GM19238 (cell line): ENCODE data around the gene DDX54.
"Not testable (repeated sequence)": the region's sequence is repeated elsewhere in the genome, so short reads cannot be mapped to it uniquely, and the experiment has no call there.

Experiments
- DNase-seq: peaks from one replicate; pipeline ENCODE4 v3.0.0; 2011; ENCODE audit warnings: low spot score; ENCODE audit not compliant: insufficient read length

DDX54 gene

DNA sequence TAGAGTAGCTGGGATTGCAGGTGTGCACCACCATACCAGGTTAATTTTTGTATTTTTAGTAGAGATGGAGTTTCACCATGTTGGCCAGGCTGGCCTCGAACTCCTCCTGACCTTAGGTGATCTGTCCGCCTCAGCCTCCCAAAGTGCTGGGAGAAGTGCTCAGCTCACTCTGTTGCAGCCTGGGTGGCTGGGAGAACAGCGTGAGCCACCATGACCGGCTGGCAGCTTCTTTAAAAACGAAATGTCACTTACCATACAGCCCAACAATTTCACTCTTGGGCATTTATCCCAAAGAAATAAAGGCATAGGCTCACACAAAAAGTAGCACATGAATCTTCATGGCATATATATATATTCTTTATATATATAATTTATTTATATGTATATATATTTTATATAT is 40.5 kb downstream of the DDX54 start:
- DNase-seq, result no peak

DNA sequence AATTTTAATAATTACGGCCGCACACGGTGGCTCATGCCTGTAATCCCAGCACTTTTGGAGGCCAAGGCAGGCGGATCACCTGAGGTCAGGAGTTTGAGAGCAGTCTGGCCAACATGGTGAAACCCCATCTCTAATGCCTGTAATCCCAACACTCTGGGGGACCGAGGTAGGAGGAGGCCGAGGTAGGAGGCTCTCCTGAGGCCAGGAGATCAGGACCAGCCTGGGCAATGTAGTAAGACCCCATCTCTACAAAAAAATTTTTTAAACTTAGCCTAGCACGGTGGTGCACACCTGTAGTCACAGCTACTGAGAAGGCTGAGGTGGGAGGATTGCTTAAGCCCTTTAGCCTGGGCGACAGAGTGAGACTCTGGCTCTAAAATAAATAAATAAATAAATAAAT is 41.3 kb downstream of the DDX54 start:
- DNase-seq, result no peak

- DNase-seq, result no peak
These were observed 42.4 kb downstream of the DDX54 start for GRCh38 chr12:113142886-113143332.

DNA sequence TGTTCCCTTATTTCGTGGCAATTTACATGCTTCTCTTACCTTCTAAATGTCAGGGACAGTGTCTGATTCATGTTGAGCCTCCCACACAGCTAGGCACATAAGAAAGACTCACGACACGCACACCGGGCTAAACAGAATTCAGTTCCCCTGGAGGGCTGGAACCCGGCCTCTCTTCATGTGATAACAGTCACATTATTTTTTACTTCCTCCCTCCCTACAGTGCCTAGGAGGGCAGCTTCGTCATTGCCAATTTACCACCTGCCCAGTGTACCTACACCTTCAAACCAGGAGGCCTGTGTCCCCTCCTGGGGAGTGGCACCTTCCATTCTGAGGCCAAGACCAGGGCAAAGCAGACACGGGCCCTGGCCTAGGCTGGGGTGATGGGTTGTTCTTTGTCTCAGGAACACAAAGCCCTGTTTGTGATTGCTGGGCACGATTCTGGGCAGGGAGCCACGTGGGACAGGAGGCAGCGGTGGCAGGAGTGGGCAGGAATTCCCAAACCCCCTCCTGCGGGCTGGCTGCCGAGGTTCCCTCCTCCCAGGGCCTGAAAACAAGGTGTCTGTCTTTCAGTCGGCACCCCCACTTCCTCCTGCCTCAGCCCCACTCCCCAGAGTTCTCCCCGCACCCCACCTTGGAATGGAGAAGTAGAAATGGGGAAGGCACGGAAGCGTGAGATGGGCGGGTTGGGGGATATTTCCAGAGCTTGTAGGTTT is 42.9 kb downstream of the DDX54 start:
- no peak for DNase-seq

DNA sequence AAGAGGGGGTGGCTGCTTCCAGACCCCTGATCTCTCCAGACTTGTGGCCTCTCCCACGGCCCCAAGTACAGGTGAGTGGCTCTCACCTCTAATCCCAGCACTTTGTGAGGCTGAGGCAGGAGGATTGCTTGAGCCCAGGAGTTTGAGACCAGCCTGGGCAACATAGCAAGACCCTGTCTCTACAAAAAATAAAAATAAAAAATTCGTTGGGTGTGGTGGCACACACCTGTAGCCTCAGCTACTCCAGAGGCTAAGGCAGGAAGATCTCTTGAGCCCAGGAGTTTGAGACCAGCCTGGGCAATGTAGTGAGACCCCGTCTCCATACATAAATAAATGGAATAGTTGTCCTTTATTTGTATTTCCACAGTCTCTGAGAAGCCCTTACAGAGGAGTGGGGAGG is 43.6 kb downstream of the DDX54 start:
- not testable (repeated sequence) for DNase-seq

DNA sequence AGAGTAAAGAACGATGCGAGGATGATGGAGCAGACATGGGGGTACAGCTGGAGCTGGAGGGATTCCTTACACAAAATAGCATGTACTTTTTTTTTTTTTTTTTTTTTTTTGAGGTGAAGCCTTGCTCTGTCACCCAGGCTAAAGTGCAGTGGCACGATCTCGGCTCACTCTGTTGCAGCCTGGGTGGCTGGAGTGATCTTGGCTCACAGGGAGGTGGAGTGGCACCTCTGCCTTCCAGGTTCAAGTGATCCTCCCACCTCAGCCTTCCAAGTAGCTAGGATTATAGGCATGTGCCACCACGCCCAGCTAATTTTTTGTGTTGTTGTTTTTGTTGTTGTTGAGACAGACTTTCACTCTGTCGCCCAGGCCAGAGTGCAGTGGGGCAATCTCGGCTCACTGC is 44.6 kb downstream of the DDX54 start:
- no peak for DNase-seq

DNA sequence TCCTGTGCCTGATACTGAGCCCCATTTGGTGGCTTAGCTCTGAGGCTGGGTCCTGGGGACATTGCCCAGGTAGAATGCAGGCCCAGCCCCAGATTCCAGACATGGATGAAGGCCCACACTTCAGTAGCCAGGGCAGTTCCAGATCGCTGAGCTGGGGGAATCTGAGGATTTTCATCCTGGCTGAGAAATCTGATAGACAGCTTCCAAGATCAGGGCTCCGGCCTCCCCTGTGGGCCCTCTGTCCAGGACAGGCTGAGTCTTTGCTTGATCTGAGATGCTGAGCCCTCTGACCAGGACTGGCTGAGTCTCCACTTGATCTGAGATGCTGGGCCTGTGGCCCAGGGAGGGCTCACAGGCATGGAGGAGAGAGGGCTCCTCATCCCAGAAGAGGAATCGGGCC is 46.5 kb downstream of the DDX54 start:
- no peak for DNase-seq

- no peak for DNase-seq
These were observed 47.2 kb downstream of the DDX54 start for GRCh38 chr12:113137861-113138783.

DNA sequence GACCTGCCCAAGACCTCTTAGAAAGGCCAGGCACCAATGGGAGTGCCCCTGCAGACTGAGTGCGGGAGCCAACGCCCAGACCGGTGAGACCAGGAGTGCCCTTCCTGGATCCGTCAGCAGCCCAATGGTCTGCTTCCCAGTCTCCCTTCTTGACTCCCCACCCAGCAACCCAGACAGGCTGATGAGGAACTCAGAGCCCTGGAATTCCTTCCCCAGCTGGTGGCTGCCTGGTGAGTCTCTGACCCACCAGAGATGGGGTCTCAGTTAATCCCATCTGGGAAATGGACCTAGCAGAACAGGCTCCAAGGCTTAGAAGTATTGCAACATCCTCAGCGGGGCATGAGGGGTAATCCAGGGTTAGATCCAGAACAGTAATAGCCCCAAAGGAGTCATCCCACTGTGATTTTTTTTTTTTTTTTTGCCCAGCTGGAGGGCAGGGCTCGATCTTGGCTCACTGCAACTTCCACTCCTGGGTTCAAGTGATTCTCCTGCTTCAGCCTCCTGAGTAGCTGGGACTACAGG is 48.2 kb downstream of the DDX54 start:
- no peak for DNase-seq

DNA sequence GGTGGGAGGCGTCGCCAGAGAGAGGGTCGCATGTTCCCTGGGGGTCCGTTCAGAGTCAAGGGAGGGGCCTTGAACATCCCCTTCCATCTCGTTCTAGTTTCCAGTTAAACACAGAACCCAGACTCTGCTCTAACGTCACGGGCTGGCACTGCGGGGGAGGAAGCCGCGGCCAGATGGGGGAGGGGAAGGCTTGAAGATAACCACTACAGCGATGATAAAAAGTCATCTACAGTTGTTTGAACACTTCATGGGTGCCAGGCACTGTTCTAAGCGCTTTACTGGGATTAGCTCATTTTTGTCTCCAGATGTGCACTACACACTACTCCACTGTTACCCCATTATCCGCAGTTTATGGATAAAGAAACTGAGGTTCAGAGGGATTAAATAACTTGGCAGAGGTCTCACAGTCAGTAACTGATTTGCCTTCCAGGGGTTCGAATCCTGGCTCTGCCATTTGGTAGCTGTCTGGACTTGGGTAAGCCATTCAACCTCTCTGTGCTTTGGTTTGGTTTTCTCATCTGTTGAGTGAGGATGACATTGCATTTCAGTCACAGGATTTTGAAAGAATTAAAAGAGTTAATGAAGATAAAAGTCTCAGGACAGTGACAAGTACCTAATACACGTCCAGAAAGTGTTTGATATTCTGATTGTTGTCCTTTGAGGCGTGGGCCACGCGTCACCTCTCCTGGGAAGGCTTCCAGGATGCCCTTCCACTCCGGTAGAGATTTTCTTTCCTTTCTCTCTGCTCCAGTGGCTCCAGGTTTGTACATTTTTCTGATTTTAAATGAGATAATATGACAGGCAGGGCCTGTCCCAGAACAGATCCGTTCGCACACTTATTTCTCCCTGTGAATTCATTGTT is 48.9 kb downstream of the DDX54 start:
- no peak for DNase-seq

GRCh38 chr12:113135178-113136127 is 49.8 kb downstream of the DDX54 start, which contains the start of gene RASAL1:
Gene RASAL1 (minus strand): TSS chr12:113135761. CDS start chr12:113135462, 299 bp downstream.
- DNase-seq, result peak; percentile 47

DNA sequence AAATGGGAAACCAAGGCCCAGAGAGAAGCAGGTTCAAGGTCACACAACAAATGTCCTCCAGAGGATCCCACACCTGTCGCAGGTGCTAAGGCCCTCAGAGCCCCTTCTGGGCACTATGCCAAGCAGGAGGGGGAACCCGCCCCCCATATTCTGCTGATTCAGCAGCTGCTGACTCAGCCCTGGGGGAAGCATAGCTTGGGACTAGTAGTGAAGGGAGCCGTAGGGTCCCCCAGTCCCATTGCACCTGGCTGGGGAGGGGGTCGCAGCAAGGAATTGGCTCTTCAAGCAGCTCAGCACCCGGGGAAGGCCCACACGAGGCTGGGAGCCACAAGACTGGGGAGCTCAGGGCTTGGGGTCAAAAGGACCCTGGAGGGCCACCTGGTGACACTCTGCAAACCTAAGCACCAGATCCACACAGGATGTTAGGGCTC is 50.7 kb downstream of the DDX54 start:
- no peak for DNase-seq

- no peak for DNase-seq
These were observed 51.2 kb downstream of the DDX54 start for GRCh38 chr12:113134071-113134470.

DNA sequence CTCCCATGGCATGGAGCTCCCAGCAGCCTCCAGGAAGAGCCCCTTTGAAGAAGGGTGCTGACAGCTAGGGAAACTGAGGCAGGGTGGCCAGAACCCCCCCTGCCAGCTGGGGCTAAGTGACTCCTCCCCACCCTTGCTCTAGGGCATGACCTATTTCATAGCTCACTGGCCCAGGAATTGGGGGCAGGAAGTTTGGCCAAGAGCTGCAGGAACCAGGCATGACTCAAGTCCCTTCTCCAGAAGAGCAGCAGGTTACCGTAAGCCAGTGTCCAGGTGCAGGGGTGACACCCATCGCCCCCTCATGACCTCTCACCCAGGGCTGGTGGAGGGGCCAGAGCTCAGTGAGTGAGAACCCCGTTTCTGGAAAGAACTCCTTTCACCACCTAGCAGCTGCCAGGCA is 51.6 kb downstream of the DDX54 start:
- DNase-seq, result no peak

DNA sequence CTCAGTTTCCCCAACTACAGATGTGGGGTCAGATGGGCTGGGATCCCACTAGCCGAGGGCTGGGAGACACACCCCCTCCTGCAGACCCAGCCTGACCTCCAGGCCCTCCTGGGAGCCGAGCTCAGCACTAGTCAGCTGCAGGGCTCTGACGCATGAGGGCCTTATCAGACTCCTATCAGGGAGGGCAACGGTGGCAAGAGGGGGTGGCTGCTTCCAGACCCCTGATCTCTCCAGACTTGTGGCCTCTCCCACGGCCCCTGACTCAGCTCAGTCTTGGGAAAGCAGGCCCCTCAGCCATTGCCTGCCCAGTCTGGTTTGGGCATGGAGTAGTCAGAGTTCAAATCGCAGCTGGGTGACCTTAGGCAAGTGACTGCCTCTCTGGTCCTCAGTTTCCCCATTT is 52.2 kb downstream of the DDX54 start:
- DNase-seq, result no peak

- DNase-seq, result no peak
These were observed 53.7 kb downstream of the DDX54 start for GRCh38 chr12:113131556-113131955.

DNA sequence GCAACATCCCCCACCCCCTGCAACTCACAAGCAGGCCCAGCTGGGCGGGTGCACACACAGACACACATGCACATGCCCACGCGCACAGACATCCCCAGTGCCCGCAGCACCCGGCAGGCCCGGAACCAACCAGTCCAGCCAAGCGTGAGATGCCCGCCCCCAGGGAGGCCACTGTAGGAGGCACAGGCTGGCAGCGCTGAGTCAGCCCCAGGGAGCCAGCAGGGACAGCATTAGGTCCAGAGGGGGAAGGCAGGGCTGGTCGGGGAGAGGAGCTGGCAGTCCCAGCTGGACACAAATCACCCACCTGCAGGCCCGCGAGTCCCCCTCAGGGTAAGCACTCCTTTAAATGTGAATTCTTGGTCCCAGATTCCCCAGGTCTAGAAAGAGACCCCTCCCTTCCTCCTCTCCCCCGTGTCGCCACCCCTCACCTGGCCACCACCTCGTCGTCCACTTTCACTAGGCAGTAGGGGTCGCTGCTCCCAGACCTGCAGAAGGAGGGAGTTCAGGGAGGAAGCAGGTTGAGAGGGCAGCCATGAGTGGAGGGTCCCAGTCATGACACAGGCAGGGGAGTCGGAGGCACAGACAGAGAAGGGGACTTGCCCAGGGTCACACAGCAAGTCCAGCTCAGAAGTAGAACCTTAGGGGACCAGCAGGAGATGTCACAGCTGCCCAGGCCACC is 54.7 kb downstream of the DDX54 start:
- no peak for DNase-seq

DNA sequence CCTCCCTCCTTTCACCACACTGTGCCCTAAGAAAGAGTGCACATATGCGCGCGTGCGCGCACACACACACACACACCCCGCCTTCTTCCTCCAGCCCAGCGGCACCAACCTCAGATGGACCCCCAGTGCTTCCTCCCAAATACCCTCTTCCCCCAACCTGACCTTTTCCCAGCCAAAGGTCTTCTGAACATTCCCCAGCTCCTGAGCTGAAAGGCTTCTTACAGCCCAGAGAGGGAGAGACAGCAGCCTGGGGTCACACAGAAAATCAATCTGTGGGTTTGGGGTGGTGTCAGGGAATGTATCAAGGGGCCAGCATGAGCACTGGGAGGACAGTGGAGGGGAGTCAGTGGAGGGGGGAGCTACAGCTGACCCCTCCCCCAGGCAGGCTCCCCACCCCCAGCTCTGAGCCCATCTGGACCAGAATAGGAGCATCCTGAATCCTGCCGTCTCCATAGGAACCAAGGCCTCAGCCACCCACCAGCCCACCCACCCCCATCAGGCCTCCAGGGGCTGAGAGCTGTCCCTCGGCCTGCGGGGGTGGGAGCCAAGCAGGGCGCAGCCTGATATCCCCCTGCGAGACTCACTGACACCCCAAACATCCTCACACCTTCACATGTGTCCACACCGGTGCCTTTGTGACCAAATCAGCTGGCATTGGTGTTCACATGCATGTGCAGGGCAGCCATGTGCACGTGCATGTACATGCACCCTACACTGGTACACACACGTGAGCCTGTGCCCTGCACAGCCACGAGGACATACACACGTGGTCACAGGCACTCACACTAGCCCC is 55.4 kb downstream of the DDX54 start:
- DNase-seq, result no peak
